ENCODE results near the gene GJB4.
"Not testable (repeated sequence)": the region's sequence is repeated elsewhere in the genome, so short reads cannot be mapped to it uniquely, and the experiment has no call there.

- not testable (repeated sequence) for TF ChIP-seq EZH2 (IDR thresholded peaks at IDR 0.05); POLR2AphosphoS5 (IDR thresholded peaks at IDR 0.05; ENCODE audit: borderline replicate concordance, low read depth, low read length)
Measured at GRCh38 chr1:34773114-34773513, 13.6 kb downstream of the GJB4 start.
